SU-DHL-6 (cell line): ENCODE results near the gene KCNIP4.

Source experiments
- H2AFZ ChIP-seq: fragments of 200-600 bp; sonication (generic); 2 replicates; pipeline ENCODE4 v1.6.1; 2014; ENCODE audit warnings: low read depth, mild to moderate bottlenecking, moderate library complexity, mixed read lengths, antibody characterized with exemption, low read length; ENCODE audit not compliant: severe bottlenecking
- H3F3A ChIP-seq: fragments of 200-600 bp; shearing (Covaris generic); 2 replicates; pipeline ENCODE4 v1.6.0; 2016; ENCODE audit warnings: antibody characterized with exemption, mild to moderate bottlenecking; ENCODE audit not compliant: insufficient read depth
- H3K27ac ChIP-seq: fragments of 200-600 bp; sonication (generic); 2 replicates; pipeline ENCODE4 v1.5.1; 2016; ENCODE audit warnings: low read depth, mild to moderate bottlenecking, low read length, moderate library complexity, mixed read lengths
- H3K27me3 ChIP-seq: fragments of 200-600 bp; sonication (generic), shearing (Covaris generic); 2 replicates; pipeline ENCODE4 v1.6.0; 2014; ENCODE audit warnings: mild to moderate bottlenecking, low read length
- H3K36me3 ChIP-seq: fragments of 200-600 bp; sonication (generic); 2 replicates; pipeline ENCODE4 v1.6.1; 2014; ENCODE audit warnings: mild to moderate bottlenecking, low read length, mixed read lengths
- H3K4me2 ChIP-seq: fragments of 300-600, 200-600 bp; shearing (Covaris generic), sonication (generic); 2 replicates; pipeline ENCODE4 v1.6.0; 2014; ENCODE audit warnings: low read length, low read depth, mild to moderate bottlenecking; ENCODE audit not compliant: poor library complexity, severe bottlenecking
- H3K4me3 ChIP-seq: fragments of 200-600 bp; sonication (generic); 2 replicates; pipeline ENCODE4 v1.5.1; 2014; ENCODE audit warnings: antibody characterized with exemption, low read length, mild to moderate bottlenecking, mixed read lengths; ENCODE audit not compliant: insufficient read depth, poor library complexity, severe bottlenecking
- H3K79me2 ChIP-seq: fragments of 200-600 bp; sonication (generic); 2 replicates; pipeline ENCODE4 v1.6.1; 2014; ENCODE audit warnings: mild to moderate bottlenecking, low read length, moderate library complexity; ENCODE audit not compliant: insufficient read depth
- H3K9ac ChIP-seq: fragments of 200-600 bp; sonication (generic); 2 replicates; pipeline ENCODE4 v1.7.0; 2014; ENCODE audit warnings: mild to moderate bottlenecking, low read length
- H3K9me2 ChIP-seq: fragments of 200-600 bp; sonication (generic); replicated peaks from 2 replicates; pipeline ENCODE4 v1.6.1; 2014; ENCODE audit warnings: low read length; ENCODE audit not compliant: insufficient read depth
- H3K9me3 ChIP-seq: fragments of 200-600 bp; sonication (generic); 2 replicates; pipeline ENCODE4 v1.6.1; 2014; ENCODE audit warnings: low read length, mixed read lengths; ENCODE audit not compliant: insufficient read depth
- H4K20me1 ChIP-seq: fragments of 200-600 bp; sonication (generic); 2 replicates; pipeline ENCODE4 v1.6.1; 2014; ENCODE audit warnings: low read depth, mild to moderate bottlenecking, antibody characterized with exemption, low read length, moderate library complexity, mixed read lengths
- CTCF ChIP-seq: fragments of 200-600 bp; sonication (generic); IDR thresholded peaks from one replicate; pipeline ENCODE4 v1.5.1; 2017; ENCODE audit warnings: antibody characterized with exemption, mild to moderate bottlenecking, low read length, moderate library complexity; ENCODE audit not compliant: insufficient read depth, poor library complexity, severe bottlenecking
- EZH2phosphoT487 ChIP-seq: fragments of 200-600 bp; sonication (generic), shearing (Covaris generic); conservative IDR thresholded peaks from 2 replicates; pipeline ENCODE4 v1.6.1; 2018; ENCODE audit warnings: mild to moderate bottlenecking, antibody characterized with exemption, low read length, moderate library complexity, mixed read lengths

Gene KCNIP4

GRCh38 chr4:21367567-21367966 is 581.0 kb downstream of the KCNIP4 start:
- Histone ChIP-seq H3K9me2 (no peaks in the 10 kb centered on the region), H3K4me3 (no peak overlapping the region), H4K20me1 (no peaks in the 10 kb centered on the region), H2AFZ (no peak overlapping the region), H3K27me3 (no peaks in the 10 kb centered on the region), H3F3A (no peaks in the 10 kb centered on the region), H3K79me2 (no peaks in the 10 kb centered on the region), H3K36me3 (no peaks in the 10 kb centered on the region), H3K9ac (no peak overlapping the region), H3K27ac (no peak overlapping the region), H3K4me2 (no peak overlapping the region), H3K9me3 (no peaks in the 10 kb centered on the region)
- TF ChIP-seq CTCF (no peak), EZH2phosphoT487 (no peak)

- no peak overlapping the region for H3K9ac ChIP-seq
- H3K9me3 ChIP-seq, result no peaks in the 10 kb centered on the region
- H2AFZ ChIP-seq, result no peak overlapping the region
- H3K27ac ChIP-seq, result no peak overlapping the region
- no peak overlapping the region for H3K4me2 ChIP-seq
- H3K27me3 ChIP-seq, result no peaks in the 10 kb centered on the region
- H3K79me2 ChIP-seq, result no peaks in the 10 kb centered on the region
- no peaks in the 10 kb centered on the region for H3K36me3 ChIP-seq
- no peak overlapping the region for H3K4me3 ChIP-seq
- no peak for TF ChIP-seq EZH2phosphoT487
- TF ChIP-seq CTCF, result no peak
- no peaks in the 10 kb centered on the region for H3K9me2 ChIP-seq
- H4K20me1 ChIP-seq, result no peaks in the 10 kb centered on the region
- H3F3A ChIP-seq, result no peaks in the 10 kb centered on the region
Observed at GRCh38 chr4:21366840-21367239, 581.7 kb downstream of the KCNIP4 start.

- Histone ChIP-seq H3K27me3 (no peaks in the 10 kb centered on the region), H3K36me3 (no peaks in the 10 kb centered on the region), H3K27ac (no peak overlapping the region), H4K20me1 (no peaks in the 10 kb centered on the region), H3K9ac (no peak overlapping the region), H3K4me2 (no peak overlapping the region), H3F3A (no peaks in the 10 kb centered on the region), H3K9me2 (no peaks in the 10 kb centered on the region), H3K4me3 (no peak overlapping the region), H3K9me3 (no peaks in the 10 kb centered on the region), H2AFZ (no peak overlapping the region), H3K79me2 (no peaks in the 10 kb centered on the region)
- TF ChIP-seq EZH2phosphoT487, result no peak
- TF ChIP-seq CTCF, result no peak
Observed at GRCh38 chr4:21366312-21366711, 582.3 kb downstream of the KCNIP4 start.
